CD4-positive, alpha-beta T cell (primary cell): ENCODE results near the gene ZNRF1. TPM values are rescaled to one million over a fixed set of nuclear protein-coding genes. Genes with fewer than 3 reads are reported as not detected.
A peak's percentile ranks its signal among the peaks of the same experiment; 100 is the strongest.

Source experiments
- ATAC-seq: fragments of 200-7000 bp; cut with Tn5 transposase; one replicate; pipeline ENCODE4 v1.10.0; 2022; ENCODE audit warnings: mild to moderate bottlenecking; ENCODE audit not compliant: poor library complexity
- CTCF ChIA-PET: fragments of 350-600 bp; sonication (Branson Sonifier 250); formaldehyde crosslinking; loops from one replicate; lab custom pipeline; 2021; ENCODE audit warnings: antibody characterized with exemption, inconsistent platforms; lab: Charles Lee
- POLR2A ChIA-PET: fragments of 350-600 bp; sonication (Branson Sonifier 250); formaldehyde crosslinking; loops from one replicate; lab custom pipeline; 2021; ENCODE audit warnings: antibody characterized with exemption, inconsistent platforms; lab: Charles Lee
- DNase-seq, 14 experiments: peaks; one replicate each; pipeline ENCODE4 v3.0.0-alpha.2; 2013 to 2020; ENCODE audit warnings: mixed read lengths in 2 of 14
- H3K27ac ChIP-seq, 2 donors: one replicate each; pipeline versions ENCODE4 v1.5.1 to v1.7.0; 2013; ENCODE audit warnings: low read length in 2 of 2, low read depth in 1 of 2, mild to moderate bottlenecking in 1 of 2
- H3K27me3 ChIP-seq, 2 experiments: 1 replicate in 1 of 2; 2 replicates in 1 of 2; pipeline versions ENCODE4 v1.6.1 to v1.7.0; 2013; ENCODE audit warnings: low read length in 2 of 2, control low read depth in 1 of 2, mild to moderate bottlenecking in 1 of 2, moderate library complexity in 1 of 2; ENCODE audit not compliant: insufficient read depth in 2 of 2, control insufficient read depth in 1 of 2
- H3K36me3 ChIP-seq: one replicate; pipeline ENCODE4 v1.6.1; 2013; ENCODE audit warnings: low read length, control low read depth; ENCODE audit not compliant: insufficient read depth
- H3K4me1 ChIP-seq: one replicate; pipeline ENCODE4 v1.6.1; 2013; ENCODE audit warnings: low read length, control low read depth; ENCODE audit not compliant: insufficient read depth
- H3K4me3 ChIP-seq: one replicate; pipeline ENCODE4 v1.5.1; 2013; ENCODE audit warnings: mild to moderate bottlenecking, low read length, moderate library complexity
- H3K9me3 ChIP-seq, 2 experiments: 1 replicate in 1 of 2; 2 replicates in 1 of 2; pipeline versions ENCODE4 v1.6.1 to v1.7.0; 2013; ENCODE audit warnings: low read length in 2 of 2, mild to moderate bottlenecking in 2 of 2, control low read depth in 1 of 2, moderate library complexity in 1 of 2; ENCODE audit not compliant: control insufficient read depth in 1 of 2, insufficient read depth in 1 of 2
- H3K27ac Mint-ChIP-seq: one replicate; pipeline ENCODE4 v1.8.0; 2020; ENCODE audit warnings: mixed read lengths
- H3K27me3 Mint-ChIP-seq: one replicate; pipeline ENCODE4 v1.8.0; 2021; ENCODE audit warnings: mixed read lengths
- H3K36me3 Mint-ChIP-seq: one replicate; pipeline ENCODE4 v1.8.0; 2021; ENCODE audit warnings: low read depth, mixed read lengths
- H3K4me1 Mint-ChIP-seq: one replicate; pipeline ENCODE4 v1.8.0; 2021; ENCODE audit warnings: low read depth, mixed read lengths
- H3K4me3 Mint-ChIP-seq: one replicate; pipeline ENCODE4 v1.8.0; 2020; ENCODE audit warnings: mild to moderate bottlenecking, mixed read lengths
- H3K9me3 Mint-ChIP-seq: one replicate; pipeline ENCODE4 v1.8.0; 2020; ENCODE audit warnings: mixed read lengths
- intact Hi-C, 2 experiments: fragments of 100-400 bp; cut with DNase I in 1 of 2; cut with micrococcal nuclease in 1 of 2; formaldehyde crosslinking; loops; one replicate each; pipeline versions ENCODE4 v1.15.1 to v1.9.0; 2023 to 2025; cut with DNase I, micrococcal nuclease
- total RNA-seq, 174 experiments: library from RNA in 2 of 174; stranded (reverse) in 2 of 174; gene quantifications; one replicate each; pipeline ENCODE4 v1.2.3 and lab custom pipeline; 2021 to 2026
- TF ChIP-seq, protein P1 (sequence below): fragments of 200-600 bp; IDR thresholded peaks from one replicate; pipeline ENCODE4 v1.8.0; 2022; ENCODE audit warnings: antibody characterized with exemption, mild to moderate bottlenecking

Gene ZNRF1
- total RNA-seq, 2 experiments from 2014 or later = 2.8 to 4.0 TPM

DNA sequence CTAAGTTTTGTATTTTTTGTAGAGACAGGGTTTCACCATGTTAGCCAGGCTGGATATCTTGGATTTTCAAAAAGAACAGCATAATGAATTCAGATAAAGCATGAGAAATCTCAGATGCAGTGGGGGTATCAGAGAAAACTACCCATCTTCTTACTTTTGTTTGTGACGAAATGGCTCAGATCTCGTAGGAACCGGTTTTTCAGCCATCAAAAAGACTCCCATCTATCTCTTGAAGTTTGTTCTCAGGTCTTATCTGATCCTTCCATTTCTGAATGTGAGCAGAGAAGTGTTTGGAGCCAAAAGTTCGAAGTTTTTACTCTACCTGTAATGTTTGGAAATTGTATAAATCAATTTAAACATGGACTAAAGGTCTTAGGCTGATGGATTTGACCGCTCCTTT is 60.6 kb downstream of the ZNRF1 start:
- H3K9me3 ChIP-seq = no peaks in the 10 kb centered on the region
- no peaks in the 10 kb centered on the region for H3K36me3 ChIP-seq
- H3K27me3 Mint-ChIP-seq = no peaks in the 10 kb centered on the region
- CTCF ChIA-PET = interaction anchor here (1.1 kb wide), 1 partner anchor 51 kb away, joined by 4 read pairs; no protein-coding TSS in a partner anchor
- intact Hi-C loops = loop anchor here in 1 of 2 experiments (5.0 kb wide), 1 partner anchor 57 kb away; no protein-coding TSS in a partner anchor
- ATAC-seq = no peak
- no peak overlapping the region for H3K4me3 Mint-ChIP-seq
- TF ChIP-seq, protein P1, sequence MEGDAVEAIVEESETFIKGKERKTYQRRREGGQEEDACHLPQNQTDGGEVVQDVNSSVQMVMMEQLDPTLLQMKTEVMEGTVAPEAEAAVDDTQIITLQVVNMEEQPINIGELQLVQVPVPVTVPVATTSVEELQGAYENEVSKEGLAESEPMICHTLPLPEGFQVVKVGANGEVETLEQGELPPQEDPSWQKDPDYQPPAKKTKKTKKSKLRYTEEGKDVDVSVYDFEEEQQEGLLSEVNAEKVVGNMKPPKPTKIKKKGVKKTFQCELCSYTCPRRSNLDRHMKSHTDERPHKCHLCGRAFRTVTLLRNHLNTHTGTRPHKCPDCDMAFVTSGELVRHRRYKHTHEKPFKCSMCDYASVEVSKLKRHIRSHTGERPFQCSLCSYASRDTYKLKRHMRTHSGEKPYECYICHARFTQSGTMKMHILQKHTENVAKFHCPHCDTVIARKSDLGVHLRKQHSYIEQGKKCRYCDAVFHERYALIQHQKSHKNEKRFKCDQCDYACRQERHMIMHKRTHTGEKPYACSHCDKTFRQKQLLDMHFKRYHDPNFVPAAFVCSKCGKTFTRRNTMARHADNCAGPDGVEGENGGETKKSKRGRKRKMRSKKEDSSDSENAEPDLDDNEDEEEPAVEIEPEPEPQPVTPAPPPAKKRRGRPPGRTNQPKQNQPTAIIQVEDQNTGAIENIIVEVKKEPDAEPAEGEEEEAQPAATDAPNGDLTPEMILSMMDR = no peak
- POLR2A ChIA-PET = no interaction called here
- DNase-seq = no peak
- H3K27ac ChIP-seq = no peak overlapping the region
- H3K36me3 Mint-ChIP-seq = no peaks in the 10 kb centered on the region
- H3K4me3 ChIP-seq = no peak overlapping the region
- H3K27me3 ChIP-seq = no peaks in the 10 kb centered on the region
- no peak overlapping the region for H3K27ac Mint-ChIP-seq
- H3K4me1 ChIP-seq = peaks cover 24% of the 10 kb centered on the region
- peaks cover 53% of the 10 kb centered on the region for H3K4me1 Mint-ChIP-seq
- H3K9me3 Mint-ChIP-seq = no peaks in the 10 kb centered on the region

DNA sequence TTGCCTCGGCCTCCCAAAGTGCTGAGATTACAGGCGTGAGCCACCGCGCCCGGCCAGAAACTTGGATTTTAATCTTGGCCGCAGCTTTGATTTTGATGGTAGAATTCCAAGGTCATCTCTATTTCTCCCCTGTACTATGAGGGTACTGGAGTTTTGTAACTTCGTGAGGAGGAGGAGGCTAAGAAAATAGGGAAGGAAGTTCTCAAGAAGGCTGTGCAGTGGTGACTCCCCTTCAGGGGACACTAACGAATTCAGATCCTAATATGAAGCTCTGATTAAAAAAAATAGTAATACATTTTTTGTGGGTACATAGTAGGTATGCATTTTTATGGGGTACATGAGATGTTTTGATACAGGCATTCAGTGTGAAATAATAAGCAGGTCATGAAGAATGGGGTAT is 61.9 kb downstream of the ZNRF1 start:
- Mint-ChIP-seq H3K27me3 (no peaks in the 10 kb centered on the region), H3K4me3 (no peak overlapping the region), H3K4me1 (peaks cover 63% of the 10 kb centered on the region), H3K36me3 (no peaks in the 10 kb centered on the region), H3K9me3 (no peaks in the 10 kb centered on the region), H3K27ac (no peak overlapping the region)
- intact Hi-C loops = no loop called here
- TF ChIP-seq, protein P1 = no peak
- CTCF ChIA-PET = interaction anchor here (0.7 kb wide), 1 partner anchor 25 kb away, joined by 3 read pairs; no protein-coding TSS in a partner anchor
- Histone ChIP-seq H3K36me3 (no peaks in the 10 kb centered on the region), H3K4me3 (no peak overlapping the region), H3K9me3 (no peaks in the 10 kb centered on the region), H3K27me3 (no peaks in the 10 kb centered on the region), H3K4me1 (peaks cover 34% of the 10 kb centered on the region), H3K27ac (no peak overlapping the region)
- ATAC-seq (no peak), DNase-seq (no peak)
- POLR2A ChIA-PET = no interaction called here

DNA sequence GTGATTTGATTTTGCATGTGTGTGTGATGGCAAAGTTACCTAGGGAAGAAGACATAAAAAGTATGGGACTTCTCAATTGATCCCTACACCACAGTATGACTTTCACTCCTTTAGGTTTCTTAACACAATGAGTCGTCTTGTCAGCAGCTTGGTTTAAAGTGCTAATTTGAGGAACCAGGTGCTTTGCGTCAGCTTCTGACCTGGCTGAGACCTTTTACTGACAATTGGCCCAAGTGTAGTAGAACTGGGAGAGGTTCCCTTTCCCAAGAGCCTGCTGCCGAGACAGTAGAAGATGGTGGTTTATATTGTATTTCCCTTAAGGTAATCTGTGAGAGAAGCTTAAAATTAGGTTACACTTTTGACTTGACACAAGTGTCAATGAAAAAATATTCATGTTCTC is 62.8 kb downstream of the ZNRF1 start:
- no peaks in the 10 kb centered on the region for H3K36me3 ChIP-seq
- no peaks in the 10 kb centered on the region for H3K9me3 ChIP-seq
- H3K9me3 Mint-ChIP-seq = no peaks in the 10 kb centered on the region
- no peak for DNase-seq
- peaks cover 35% of the 10 kb centered on the region for H3K4me1 ChIP-seq
- H3K27ac ChIP-seq = no peak overlapping the region
- no peaks in the 10 kb centered on the region for H3K27me3 Mint-ChIP-seq
- H3K4me1 Mint-ChIP-seq = peaks cover 69% of the 10 kb centered on the region
- TF ChIP-seq, protein P1 = no peak
- H3K27me3 ChIP-seq = no peaks in the 10 kb centered on the region
- ATAC-seq = no peak
- peak overlapping the region; percentile 90 for H3K27ac Mint-ChIP-seq
- H3K4me3 Mint-ChIP-seq = no peak overlapping the region
- intact Hi-C loops = no loop called here
- ChIA-PET POLR2A (interaction anchor here (0.6 to 1.3 kb wide), 3 partner anchors 13 to 51 kb away, joined by 3 to 4 read pairs (median 3); no protein-coding TSS in a partner anchor), CTCF (interaction anchor here (1.9 kb wide), 1 partner anchor 50 kb away, joined by 4 read pairs; no protein-coding TSS in a partner anchor)
- no peaks in the 10 kb centered on the region for H3K36me3 Mint-ChIP-seq
- no peak overlapping the region for H3K4me3 ChIP-seq
